Ovary (tissue), 3 donors: ENCODE data around the gene FCN1.

Experiments used
- EP300 ChIP-seq: sonication (generic); formaldehyde crosslinking; IDR thresholded peaks from one replicate; pipeline ENCODE4 v1.6.1; 2017; ENCODE audit warnings: antibody characterized with exemption
- POLR2A ChIP-seq: fragments of 450-650 bp; IDR thresholded peaks from one replicate; pipeline ENCODE4 v1.6.1; 2017; ENCODE audit warnings: antibody characterized with exemption, mild to moderate bottlenecking, moderate library complexity
- TF ChIP-seq, protein P1 (sequence below), 3 donors: fragments of 450-650 bp in 2 of 3; fragments of 200-600 bp in 1 of 3; IDR thresholded peaks; one replicate each; pipeline versions ENCODE4 v1.5.1 to v1.8.0; 2016 to 2022; ENCODE audit warnings: antibody characterized with exemption in 3 of 3, mild to moderate bottlenecking in 1 of 3
- donor health status: DM: no; HTN: no; CAD: no.

DNA sequence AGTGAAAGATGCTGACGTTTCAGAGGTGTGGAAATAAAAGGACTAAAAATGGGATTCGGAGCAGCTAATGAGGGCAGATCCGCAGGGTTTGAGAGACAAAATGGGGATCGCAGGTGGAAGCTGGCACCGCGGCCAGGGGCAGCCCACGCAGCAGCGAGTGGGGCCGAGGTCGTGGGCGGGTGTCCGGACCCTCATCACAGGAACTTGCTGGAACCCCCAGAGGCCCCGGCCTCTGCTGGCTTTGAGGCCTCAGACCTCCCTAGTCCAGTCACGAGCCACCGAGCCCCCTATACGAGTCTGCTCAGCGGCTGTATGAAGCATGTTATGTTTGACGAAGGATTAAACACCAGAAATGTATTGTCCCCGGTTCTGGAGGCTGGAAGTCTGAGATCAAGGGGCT lies 45.8 kb upstream of the FCN1 start:
- TF ChIP-seq, protein P1, sequence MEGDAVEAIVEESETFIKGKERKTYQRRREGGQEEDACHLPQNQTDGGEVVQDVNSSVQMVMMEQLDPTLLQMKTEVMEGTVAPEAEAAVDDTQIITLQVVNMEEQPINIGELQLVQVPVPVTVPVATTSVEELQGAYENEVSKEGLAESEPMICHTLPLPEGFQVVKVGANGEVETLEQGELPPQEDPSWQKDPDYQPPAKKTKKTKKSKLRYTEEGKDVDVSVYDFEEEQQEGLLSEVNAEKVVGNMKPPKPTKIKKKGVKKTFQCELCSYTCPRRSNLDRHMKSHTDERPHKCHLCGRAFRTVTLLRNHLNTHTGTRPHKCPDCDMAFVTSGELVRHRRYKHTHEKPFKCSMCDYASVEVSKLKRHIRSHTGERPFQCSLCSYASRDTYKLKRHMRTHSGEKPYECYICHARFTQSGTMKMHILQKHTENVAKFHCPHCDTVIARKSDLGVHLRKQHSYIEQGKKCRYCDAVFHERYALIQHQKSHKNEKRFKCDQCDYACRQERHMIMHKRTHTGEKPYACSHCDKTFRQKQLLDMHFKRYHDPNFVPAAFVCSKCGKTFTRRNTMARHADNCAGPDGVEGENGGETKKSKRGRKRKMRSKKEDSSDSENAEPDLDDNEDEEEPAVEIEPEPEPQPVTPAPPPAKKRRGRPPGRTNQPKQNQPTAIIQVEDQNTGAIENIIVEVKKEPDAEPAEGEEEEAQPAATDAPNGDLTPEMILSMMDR (IDR thresholded peaks at IDR 0.05): no peak
- TF ChIP-seq POLR2A: no peak
- no peak for TF ChIP-seq EP300
